Measurements from ENCODE around the gene GJB4.

GRCh38 chr1:34753163-34753562, 6.4 kb upstream of the GJB4 start:
- TF ChIP-seq POLR2AphosphoS5 (IDR thresholded peaks at IDR 0.05; ENCODE audit: low read depth): no peak
- TF ChIP-seq CTCF (IDR thresholded peaks at IDR 0.05; ENCODE audit: insufficient read depth, low read length): no peak
- TF ChIP-seq GABPA (IDR thresholded peaks at IDR 0.05; ENCODE audit: low read depth): no peak
- no peak for TF ChIP-seq SPI1 (IDR thresholded peaks at IDR 0.05; ENCODE audit: borderline replicate concordance, low read depth)
- no peak for TF ChIP-seq REST (IDR thresholded peaks at IDR 0.05; ENCODE audit: insufficient replicate concordance, low read depth)
